ENCODE data around the gene SPAG8. TPM values are rescaled to one million over a fixed set of nuclear protein-coding genes. Genes with fewer than 3 reads are reported as not detected.
A peak's percentile ranks its signal among the peaks of the same experiment; 100 is the strongest.

SPAG8 gene
- total and polyA plus RNA-seq, 2 experiments from 2014 or later: 0.45 TPM

DNA sequence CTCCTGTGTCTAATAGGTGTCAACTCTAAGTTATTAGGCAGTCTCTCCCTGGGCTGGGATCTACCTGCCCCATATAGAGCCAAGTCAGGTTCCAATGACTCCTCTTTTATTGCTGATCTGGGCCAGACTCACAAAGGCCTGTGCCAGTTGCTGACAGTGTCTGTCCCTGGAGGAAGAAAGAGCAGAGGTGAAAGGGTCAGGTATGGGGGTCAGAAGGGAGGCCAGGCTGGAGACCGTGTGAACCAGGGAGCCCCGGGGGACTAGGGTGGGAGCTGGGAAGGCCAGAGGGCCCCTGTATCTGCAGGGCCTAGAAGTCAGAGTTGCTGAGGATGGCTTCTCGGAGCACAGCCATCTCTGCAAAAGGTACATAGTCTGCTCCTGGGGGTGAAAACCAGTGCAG is 6.3 kb upstream of the SPAG8 start:
- H4K20me1 ChIP-seq (replicated peaks; ENCODE audit: insufficient read depth): no peaks in the 10 kb centered on the region
- H3K79me2 ChIP-seq (replicated peaks; ENCODE audit: insufficient read depth): no peaks in the 10 kb centered on the region
- no peak for ATAC-seq
- H3K36me3 ChIP-seq (ENCODE audit: insufficient read depth): no peaks in the 10 kb centered on the region
- H3K4me1 ChIP-seq (ENCODE audit: insufficient read depth): peaks cover 17% of the 10 kb centered on the region
- Mint-ChIP-seq H3K4me3 (no peak overlapping the region), H3K4me1 (peaks cover 20% of the 10 kb centered on the region), H3K36me3 (ENCODE audit: low read depth) (peaks cover 2% of the 10 kb centered on the region; the same call in 1 of the 3 replicates), H3K27me3 (ENCODE audit: insufficient read depth, low read depth, poor library complexity) (peaks cover 10% of the 10 kb centered on the region), H3K27ac (no peak overlapping the region), H3K9me3 (peaks cover 3% of the 10 kb centered on the region; the same call in 2 of the 3 replicates)
- TF ChIP-seq POLR2AphosphoS5 (IDR thresholded peaks at IDR 0.05; ENCODE audit: low read depth): no peak
- H2AFZ ChIP-seq: no peak overlapping the region
- no peak for DNase-seq (ENCODE audit: low spot score)
- H3K4me3 ChIP-seq: no peak overlapping the region
- no peak overlapping the region for H3K27ac ChIP-seq (ENCODE audit: low read depth)
- H3F3A ChIP-seq (replicated peaks; ENCODE audit: low read depth): peaks cover 4% of the 10 kb centered on the region; the same call in 1 of the 2 replicates
- no peaks in the 10 kb centered on the region for H3K27me3 ChIP-seq (ENCODE audit: insufficient read depth)
- no peaks in the 10 kb centered on the region for H3K9me2 ChIP-seq (ENCODE audit: insufficient read depth)
- H3K4me2 ChIP-seq: no peak overlapping the region

DNA sequence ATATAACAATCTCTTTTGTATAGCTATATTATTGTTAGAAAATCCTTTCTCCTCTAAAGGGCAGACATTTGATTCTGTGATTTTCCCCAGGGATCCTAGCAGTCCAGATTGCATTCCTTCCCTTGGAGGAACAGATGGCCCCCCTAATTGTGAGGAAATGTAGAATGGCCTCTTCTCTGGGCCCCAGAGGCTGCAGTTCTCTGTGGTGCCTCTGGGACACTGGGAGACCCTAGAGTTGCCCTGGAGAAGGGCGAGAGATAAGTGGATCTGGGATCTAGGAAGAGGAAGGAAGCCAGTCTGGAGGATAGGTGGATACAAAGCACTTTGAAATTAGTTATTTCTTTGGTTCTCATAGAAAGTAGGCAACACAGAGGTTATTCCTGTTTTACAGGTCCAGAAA is 4.6 kb upstream of the SPAG8 start:
- Mint-ChIP-seq H3K36me3 (ENCODE audit: low read depth) (peaks cover 7% of the 10 kb centered on the region; the same call in 1 of the 3 replicates), H3K4me1 (peaks cover 24% of the 10 kb centered on the region), H3K27me3 (ENCODE audit: insufficient read depth, low read depth, poor library complexity) (peaks cover 13% of the 10 kb centered on the region), H3K4me3 (peak overlapping the region; percentile 20; the same call in 1 of the 3 replicates), H3K9me3 (peaks cover 3% of the 10 kb centered on the region; the same call in 2 of the 3 replicates), H3K27ac (no peak overlapping the region)
- H2AFZ ChIP-seq: no peak overlapping the region
- no peak overlapping the region for H3K4me3 ChIP-seq
- DNase-seq (ENCODE audit: low spot score): peak; percentile 78
- no peak overlapping the region for H3K27ac ChIP-seq (ENCODE audit: low read depth)
- H3K4me2 ChIP-seq: no peak overlapping the region
- H4K20me1 ChIP-seq (replicated peaks; ENCODE audit: insufficient read depth): no peaks in the 10 kb centered on the region
- TF ChIP-seq POLR2AphosphoS5 (IDR thresholded peaks at IDR 0.05; ENCODE audit: low read depth): no peak
- TF ChIP-seq, protein P1, sequence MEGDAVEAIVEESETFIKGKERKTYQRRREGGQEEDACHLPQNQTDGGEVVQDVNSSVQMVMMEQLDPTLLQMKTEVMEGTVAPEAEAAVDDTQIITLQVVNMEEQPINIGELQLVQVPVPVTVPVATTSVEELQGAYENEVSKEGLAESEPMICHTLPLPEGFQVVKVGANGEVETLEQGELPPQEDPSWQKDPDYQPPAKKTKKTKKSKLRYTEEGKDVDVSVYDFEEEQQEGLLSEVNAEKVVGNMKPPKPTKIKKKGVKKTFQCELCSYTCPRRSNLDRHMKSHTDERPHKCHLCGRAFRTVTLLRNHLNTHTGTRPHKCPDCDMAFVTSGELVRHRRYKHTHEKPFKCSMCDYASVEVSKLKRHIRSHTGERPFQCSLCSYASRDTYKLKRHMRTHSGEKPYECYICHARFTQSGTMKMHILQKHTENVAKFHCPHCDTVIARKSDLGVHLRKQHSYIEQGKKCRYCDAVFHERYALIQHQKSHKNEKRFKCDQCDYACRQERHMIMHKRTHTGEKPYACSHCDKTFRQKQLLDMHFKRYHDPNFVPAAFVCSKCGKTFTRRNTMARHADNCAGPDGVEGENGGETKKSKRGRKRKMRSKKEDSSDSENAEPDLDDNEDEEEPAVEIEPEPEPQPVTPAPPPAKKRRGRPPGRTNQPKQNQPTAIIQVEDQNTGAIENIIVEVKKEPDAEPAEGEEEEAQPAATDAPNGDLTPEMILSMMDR (conservative IDR thresholded peaks at IDR 0.05; ENCODE audit: low read depth in 2 of 2): peak in 1 of 2 experiments; percentile 37; a peak in 1 of 4 replicates
- no peak for TF ChIP-seq ZNF331 (CRISPR knock-in tag; IDR thresholded peaks at IDR 0.05; ENCODE audit: low read depth)
- no peak for TF ChIP-seq NANOG (IDR thresholded peaks at IDR 0.05; ENCODE audit: borderline replicate concordance)
- TF ChIP-seq STAT1 (IDR thresholded peaks at IDR 0.05; ENCODE audit: unreplicated experiment): no peak
- no peaks in the 10 kb centered on the region; the same call in 1 of the 2 replicates for H3K9me2 ChIP-seq (ENCODE audit: insufficient read depth)
- H3K4me1 ChIP-seq (ENCODE audit: insufficient read depth): peaks cover 18% of the 10 kb centered on the region
- 0 out of 3 replicates have a peak, but pooled peaks have one; percentile 2 for ATAC-seq
- no peaks in the 10 kb centered on the region for H3K79me2 ChIP-seq (replicated peaks; ENCODE audit: insufficient read depth)
- peaks cover 6% of the 10 kb centered on the region for H3F3A ChIP-seq (replicated peaks; ENCODE audit: low read depth)
- H3K36me3 ChIP-seq (ENCODE audit: insufficient read depth): no peaks in the 10 kb centered on the region
- no peaks in the 10 kb centered on the region for H3K27me3 ChIP-seq (ENCODE audit: insufficient read depth)

DNA sequence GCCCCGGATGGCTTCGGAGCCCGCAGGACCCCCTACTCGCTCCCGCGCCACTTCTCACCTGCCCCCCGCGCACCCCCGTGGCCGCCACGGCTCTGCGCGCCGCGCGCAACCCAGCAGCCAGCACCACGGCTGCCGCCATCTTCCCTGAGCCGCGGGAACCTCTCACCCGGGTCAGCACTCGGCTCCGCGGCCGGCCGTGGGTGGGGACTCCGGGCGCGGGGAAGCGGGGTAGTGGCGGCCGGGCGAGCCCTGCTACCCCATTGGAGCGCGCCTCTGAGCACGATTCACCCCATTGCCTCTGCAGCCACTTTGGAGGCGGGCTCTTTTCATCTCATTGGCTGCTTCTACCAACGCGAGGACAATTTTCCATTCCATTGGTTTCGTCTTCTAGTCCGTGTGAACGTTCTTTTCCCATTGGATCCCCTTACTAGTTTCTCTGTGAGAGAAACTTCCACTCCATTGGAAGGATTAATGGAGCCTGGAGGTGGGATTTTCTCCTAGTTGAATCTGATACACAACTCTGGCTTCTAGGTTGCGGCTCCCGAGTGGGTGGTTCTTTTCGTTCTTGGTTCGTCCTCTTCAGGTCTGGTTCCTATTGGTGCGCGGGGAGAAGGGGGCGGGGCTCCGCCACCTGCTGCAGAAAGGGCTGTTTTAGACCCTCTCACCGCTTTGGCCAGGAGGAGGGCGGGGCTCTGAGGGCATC is 2.9 kb upstream of the SPAG8 start, which contains the start of gene HINT2:
Gene HINT2 (minus strand): TSS at position 202 of the 703 bp plus-strand sequence. CDS start 63 bp downstream, at position 139.
- peak within 1 kb of the TSS; percentile 91 for H3K4me2 ChIP-seq
- no peaks in the 10 kb centered on the region; the same call in 1 of the 2 replicates for H3K9me2 ChIP-seq (ENCODE audit: insufficient read depth)
- peaks cover 7% of the 10 kb centered on the region; the same call in 1 of the 3 replicates for H3K36me3 Mint-ChIP-seq (ENCODE audit: low read depth)
- no peaks in the 10 kb centered on the region for H3K79me2 ChIP-seq (replicated peaks; ENCODE audit: insufficient read depth)
- H3K27ac ChIP-seq (ENCODE audit: low read depth): peak within 1 kb of the TSS; percentile 91
- H3K4me3 ChIP-seq: peak within 1 kb of the TSS; percentile 48
- H3K4me3 Mint-ChIP-seq: peak within 1 kb of the TSS; percentile 85
- H3K27me3 Mint-ChIP-seq (ENCODE audit: insufficient read depth, low read depth, poor library complexity): peaks cover 10% of the 10 kb centered on the region
- H4K20me1 ChIP-seq (replicated peaks; ENCODE audit: insufficient read depth): no peaks in the 10 kb centered on the region
- H3K4me1 Mint-ChIP-seq: peaks cover 24% of the 10 kb centered on the region
- peak within 1 kb of the TSS; percentile 98 for H3K27ac Mint-ChIP-seq
- peaks cover 3% of the 10 kb centered on the region; the same call in 2 of the 3 replicates for H3K9me3 Mint-ChIP-seq
- H3F3A ChIP-seq (replicated peaks; ENCODE audit: low read depth): peaks cover 6% of the 10 kb centered on the region
- DNase-seq (ENCODE audit: low spot score) (peak; percentile 100), ATAC-seq (peak; percentile 82)
- no peaks in the 10 kb centered on the region for H3K27me3 ChIP-seq (ENCODE audit: insufficient read depth)
- H2AFZ ChIP-seq: peak within 1 kb of the TSS; percentile 78; the same call in 1 of the 2 replicates
- peaks cover 18% of the 10 kb centered on the region for H3K4me1 ChIP-seq (ENCODE audit: insufficient read depth)
- no peaks in the 10 kb centered on the region for H3K36me3 ChIP-seq (ENCODE audit: insufficient read depth)
- TF ChIP-seq EZH2 (IDR thresholded peaks at IDR 0.05; ENCODE audit: low read depth, unreplicated experiment): no peak
- TF ChIP-seq, protein P2, sequence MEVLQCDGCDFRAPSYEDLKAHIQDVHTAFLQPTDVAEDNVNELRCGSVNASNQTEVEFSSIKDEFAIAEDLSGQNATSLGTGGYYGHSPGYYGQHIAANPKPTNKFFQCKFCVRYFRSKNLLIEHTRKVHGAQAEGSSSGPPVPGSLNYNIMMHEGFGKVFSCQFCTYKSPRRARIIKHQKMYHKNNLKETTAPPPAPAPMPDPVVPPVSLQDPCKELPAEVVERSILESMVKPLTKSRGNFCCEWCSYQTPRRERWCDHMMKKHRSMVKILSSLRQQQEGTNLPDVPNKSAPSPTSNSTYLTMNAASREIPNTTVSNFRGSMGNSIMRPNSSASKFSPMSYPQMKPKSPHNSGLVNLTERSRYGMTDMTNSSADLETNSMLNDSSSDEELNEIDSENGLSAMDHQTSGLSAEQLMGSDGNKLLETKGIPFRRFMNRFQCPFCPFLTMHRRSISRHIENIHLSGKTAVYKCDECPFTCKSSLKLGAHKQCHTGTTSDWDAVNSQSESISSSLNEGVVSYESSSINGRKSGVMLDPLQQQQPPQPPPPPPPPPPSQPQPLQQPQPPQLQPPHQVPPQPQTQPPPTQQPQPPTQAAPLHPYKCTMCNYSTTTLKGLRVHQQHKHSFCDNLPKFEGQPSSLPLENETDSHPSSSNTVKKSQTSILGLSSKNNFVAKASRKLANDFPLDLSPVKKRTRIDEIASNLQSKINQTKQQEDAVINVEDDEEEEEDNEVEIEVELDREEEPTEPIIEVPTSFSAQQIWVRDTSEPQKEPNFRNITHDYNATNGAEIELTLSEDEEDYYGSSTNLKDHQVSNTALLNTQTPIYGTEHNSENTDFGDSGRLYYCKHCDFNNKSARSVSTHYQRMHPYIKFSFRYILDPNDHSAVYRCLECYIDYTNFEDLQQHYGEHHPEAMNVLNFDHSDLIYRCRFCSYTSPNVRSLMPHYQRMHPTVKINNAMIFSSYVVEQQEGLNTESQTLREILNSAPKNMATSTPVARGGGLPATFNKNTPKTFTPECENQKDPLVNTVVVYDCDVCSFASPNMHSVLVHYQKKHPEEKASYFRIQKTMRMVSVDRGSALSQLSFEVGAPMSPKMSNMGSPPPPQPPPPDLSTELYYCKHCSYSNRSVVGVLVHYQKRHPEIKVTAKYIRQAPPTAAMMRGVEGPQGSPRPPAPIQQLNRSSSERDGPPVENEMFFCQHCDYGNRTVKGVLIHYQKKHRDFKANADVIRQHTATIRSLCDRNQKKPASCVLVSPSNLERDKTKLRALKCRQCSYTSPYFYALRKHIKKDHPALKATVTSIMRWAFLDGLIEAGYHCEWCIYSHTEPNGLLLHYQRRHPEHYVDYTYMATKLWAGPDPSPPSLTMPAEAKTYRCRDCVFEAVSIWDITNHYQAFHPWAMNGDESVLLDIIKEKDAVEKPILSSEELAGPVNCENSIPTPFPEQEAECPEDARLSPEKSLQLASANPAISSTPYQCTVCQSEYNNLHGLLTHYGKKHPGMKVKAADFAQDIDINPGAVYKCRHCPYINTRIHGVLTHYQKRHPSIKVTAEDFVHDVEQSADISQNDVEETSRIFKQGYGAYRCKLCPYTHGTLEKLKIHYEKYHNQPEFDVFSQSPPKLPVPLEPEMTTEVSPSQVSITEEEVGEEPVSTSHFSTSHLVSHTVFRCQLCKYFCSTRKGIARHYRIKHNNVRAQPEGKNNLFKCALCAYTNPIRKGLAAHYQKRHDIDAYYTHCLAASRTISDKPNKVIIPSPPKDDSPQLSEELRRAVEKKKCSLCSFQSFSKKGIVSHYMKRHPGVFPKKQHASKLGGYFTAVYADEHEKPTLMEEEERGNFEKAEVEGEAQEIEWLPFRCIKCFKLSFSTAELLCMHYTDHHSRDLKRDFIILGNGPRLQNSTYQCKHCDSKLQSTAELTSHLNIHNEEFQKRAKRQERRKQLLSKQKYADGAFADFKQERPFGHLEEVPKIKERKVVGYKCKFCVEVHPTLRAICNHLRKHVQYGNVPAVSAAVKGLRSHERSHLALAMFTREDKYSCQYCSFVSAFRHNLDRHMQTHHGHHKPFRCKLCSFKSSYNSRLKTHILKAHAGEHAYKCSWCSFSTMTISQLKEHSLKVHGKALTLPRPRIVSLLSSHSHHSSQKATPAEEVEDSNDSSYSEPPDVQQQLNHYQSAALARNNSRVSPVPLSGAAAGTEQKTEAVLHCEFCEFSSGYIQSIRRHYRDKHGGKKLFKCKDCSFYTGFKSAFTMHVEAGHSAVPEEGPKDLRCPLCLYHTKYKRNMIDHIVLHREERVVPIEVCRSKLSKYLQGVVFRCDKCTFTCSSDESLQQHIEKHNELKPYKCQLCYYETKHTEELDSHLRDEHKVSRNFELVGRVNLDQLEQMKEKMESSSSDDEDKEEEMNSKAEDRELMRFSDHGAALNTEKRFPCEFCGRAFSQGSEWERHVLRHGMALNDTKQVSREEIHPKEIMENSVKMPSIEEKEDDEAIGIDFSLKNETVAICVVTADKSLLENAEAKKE (CRISPR knock-in tag; IDR thresholded peaks at IDR 0.05): no peak
- TF ChIP-seq JUNB (IDR thresholded peaks at IDR 0.05; ENCODE audit: unreplicated experiment): no peak

Measured in GM23338 (cell line).